K562 (cell line): ENCODE measurements around the gene P4HB. TPM values are rescaled to one million over a fixed set of nuclear protein-coding genes. Genes with fewer than 3 reads are reported as not detected.

Experiments used
- ARID3A ChIP-seq: IDR thresholded peaks from 2 replicates; pipeline ENCODE4 v1.6.1; 2012; ENCODE audit warnings: low read depth, low read length, improper control_type of control experiment, borderline replicate concordance
- ATF1 ChIP-seq, 2 experiments: fragments of 450-650 bp in 1 of 2; IDR thresholded peaks; 2 replicates each; pipeline ENCODE4 v1.6.1; 2016; ENCODE audit warnings: missing compliant biosample characterization in 1 of 2, missing genetic modification characterization in 1 of 2
- CGGBP1 ChIP-seq: fragments of 250-450 bp; sonication (Bioruptor Pico); IDR thresholded peaks from 2 replicates; pipeline ENCODE4 v1.9.0; 2021; ENCODE audit warnings: mild to moderate bottlenecking
- FOXO4 ChIP-seq: fragments of 450-650 bp; formaldehyde crosslinking; IDR thresholded peaks from 2 replicates; pipeline ENCODE4 v1.4.0; 2020; ENCODE audit warnings: mild to moderate bottlenecking, moderate library complexity
- HOMEZ ChIP-seq: fragments of 250-450 bp; sonication (Bioruptor Pico); IDR thresholded peaks from 2 replicates; pipeline ENCODE4 v1.4.0; 2020; ENCODE audit warnings: mild to moderate bottlenecking, moderate library complexity
- MAFF ChIP-seq: IDR thresholded peaks from 2 replicates; pipeline ENCODE4 v1.6.1; 2012; ENCODE audit warnings: low read length, improper control_type of control experiment
- PCBP2 ChIP-seq: fragments of 200-400 bp; formaldehyde crosslinking; IDR thresholded peaks from 2 replicates; pipeline ENCODE4 v1.6.1; 2018; ENCODE audit warnings: low read length, low read depth, mild to moderate bottlenecking, moderate library complexity; ENCODE audit not compliant: poor library complexity, severe bottlenecking
- POLR2AphosphoS2 ChIP-seq: IDR thresholded peaks from 2 replicates; pipeline ENCODE4 v1.6.1; 2012; ENCODE audit warnings: low read length, improper control_type of control experiment
- SIRT6 ChIP-seq: IDR thresholded peaks from one replicate; pipeline ENCODE4 v1.6.1; 2012; ENCODE audit warnings: low read depth, mild to moderate bottlenecking, control low read depth, inconsistent platforms, low read length, moderate library complexity
- TAF15 ChIP-seq: fragments of 200-400 bp; formaldehyde crosslinking; IDR thresholded peaks from 2 replicates; pipeline ENCODE4 v1.6.1; 2017; ENCODE audit warnings: mild to moderate bottlenecking, low read depth, low read length, moderate library complexity
- TSHZ1 ChIP-seq: fragments of 250-450 bp; sonication (Bioruptor Pico); IDR thresholded peaks from 2 replicates; pipeline ENCODE4 v1.4.0; 2020; ENCODE audit warnings: mild to moderate bottlenecking, moderate library complexity
- ZBTB12 ChIP-seq: fragments of 250-450 bp; sonication (Bioruptor Pico); IDR thresholded peaks from 2 replicates; pipeline ENCODE4 v1.4.0; 2020
- ZBTB34 ChIP-seq: fragments of 250-450 bp; sonication (Bioruptor Pico); IDR thresholded peaks from 2 replicates; pipeline ENCODE4 v1.8.0; 2021; ENCODE audit warnings: mild to moderate bottlenecking, moderate library complexity
- ZNF121 ChIP-seq: sonication (generic); formaldehyde crosslinking; conservative IDR thresholded peaks from 2 replicates; pipeline ENCODE4 v1.8.0; 2022; ENCODE audit warnings: missing genetic modification reagents
- ZNF232 ChIP-seq: sonication (generic); formaldehyde crosslinking; IDR thresholded peaks from 2 replicates; pipeline ENCODE4 v1.8.0; 2022; ENCODE audit warnings: mild to moderate bottlenecking, missing genetic modification reagents
- ZNF778 ChIP-seq: fragments of 450-650 bp; formaldehyde crosslinking; IDR thresholded peaks from 2 replicates; pipeline ENCODE4 v1.4.0; 2020; ENCODE audit warnings: mild to moderate bottlenecking, moderate library complexity
- polyA plus RNA-seq, 8 experiments: library from polyadenylated mRNA; depleted of rRNA in 4 of 8; stranded (reverse) in 5 of 8; unstranded in 3 of 8; fragments of >200 nt; fragmentation: Nextera tagmentation in 2 of 8; fragmentation: Illumina TruSeq in 1 of 8; extraction: Ambion mirVana in 2 of 8; extraction: Trizol in 1 of 8; gene quantifications; 2 replicates each; pipeline versions ENCODE4 v1.2.1 to v1.2.3, GENCODE V29; 2011 to 2014; ENCODE audit warnings: inconsistent platforms in 1 of 8, missing spikeins in 1 of 8
- total RNA-seq, 7 experiments: library from RNA; depleted of rRNA in 6 of 7; stranded (reverse); fragments of >200 nt in 6 of 7; fragmentation: Illumina TruSeq in 2 of 7; extraction: Trizol in 2 of 7; gene quantifications; 2 replicates each; pipeline versions ENCODE4 v1.2.1 to v1.2.3, GENCODE V29; 2011 to 2021; ENCODE audit warnings: low replicate concordance in 1 of 7

Gene P4HB
- total and polyA plus RNA-seq, 9 of the 15 experiments (the other 6 are each of a cell fraction or from before 2014, with no cell fraction given), result 4.4 to 645 (median 325) TPM

- TF ChIP-seq FOXO4 (CRISPR knock-in tag) (no peak), ATF1 (CRISPR knock-in tag; IDR thresholded peaks at IDR 0.05) (no peak), ATF1 (tag; IDR thresholded peaks at IDR 0.05) (no peak), ZNF778 (CRISPR knock-in tag) (no peak), PCBP2 (no peak), ZBTB34 (CRISPR knock-in tag) (no peak), MAFF (no peak), SIRT6 (peak; percentile 13), ZNF232 (CRISPR knock-in tag) (no peak), CGGBP1 (CRISPR knock-in tag) (no peak), ZNF121 (CRISPR knock-in tag) (no peak), POLR2AphosphoS2 (peak; percentile 58; the same call in 1 of the 2 replicates), ZBTB12 (CRISPR knock-in tag) (no peak), TSHZ1 (CRISPR knock-in tag) (no peak), HOMEZ (CRISPR knock-in tag) (no peak), TAF15 (0 out of 2 replicates have a peak, but pooled peaks have one; percentile 39), ARID3A (no peak)
These were observed 40.0 kb upstream of the P4HB start (continued) for GRCh38 chr17:81900181-81900820.
